ENCODE measurements around the gene CMC4.

CMC4 gene

GRCh38 chrX:155070975-155071693, at the start of gene CMC4, which contains the start of the genes BRCC3 and MTCP1:
TSS of gene CMC4 (minus strand) at chrX:155071136. CDS start at chrX:155064023, 7,113 bp downstream.
TSS of gene BRCC3 (plus strand) at chrX:155071508. CDS start at chrX:155071528, 20 bp downstream.
TSS of gene MTCP1 (minus strand) at chrX:155071136. CDS start at chrX:155066010, 5,126 bp downstream.
- no peak for TF ChIP-seq TARDBP (IDR thresholded peaks at IDR 0.05)
- TF ChIP-seq ARNT (IDR thresholded peaks at IDR 0.05): no peak
- no peak for TF ChIP-seq SUZ12 (IDR thresholded peaks at IDR 0.05)
- no peak for TF ChIP-seq NFRKB (IDR thresholded peaks at IDR 0.05)
- peak; percentile 45; the same call in 1 of the 2 replicates for TF ChIP-seq ELF4 (IDR thresholded peaks at IDR 0.05)
- TF ChIP-seq L3MBTL2 (conservative IDR thresholded peaks at IDR 0.05): peak; percentile 15; the same call in 1 of the 2 replicates
- no peak for TF ChIP-seq PKNOX1 (IDR thresholded peaks at IDR 0.05)
- no peak for TF ChIP-seq ZNF384 (IDR thresholded peaks at IDR 0.05)
- no peak for TF ChIP-seq CTBP1 (IDR thresholded peaks at IDR 0.05; ENCODE audit: borderline replicate concordance)
- TF ChIP-seq FOXM1 (IDR thresholded peaks at IDR 0.05; ENCODE audit: borderline replicate concordance): no peak
- peak; percentile 95 for DNase-seq (ENCODE audit: extremely low spot score)
- ChIA-PET POLR2A (interaction anchor here (0.7 to 1.0 kb wide), 2 partner anchors 23 to 44 kb away, joined by 3 read pairs; partner anchors contain the start of gene FUNDC2), CTCF (no interaction called here)

GRCh38 chrX:155115174-155115819, 44.4 kb upstream of the CMC4 start:
- ChIA-PET POLR2A (no interaction called here), CTCF (no interaction called here)
- TF ChIP-seq LEF1 (IDR thresholded peaks at IDR 0.05; ENCODE audit: borderline replicate concordance) (no peak), SUZ12 (IDR thresholded peaks at IDR 0.05) (no peak), BHLHE40 (IDR thresholded peaks at IDR 0.05; ENCODE audit: borderline replicate concordance) (no peak), ARNT (IDR thresholded peaks at IDR 0.05) (no peak), PKNOX1 (IDR thresholded peaks at IDR 0.05) (no peak), ELF4 (IDR thresholded peaks at IDR 0.05) (no peak)
- DNase-seq (ENCODE audit: extremely low spot score): no peak

GRCh38 chrX:155113097-155113496, 42.2 kb upstream of the CMC4 start:
- ChIA-PET POLR2A (no interaction called here), CTCF (no interaction called here)
- TF ChIP-seq ARNT (IDR thresholded peaks at IDR 0.05) (no peak), PKNOX1 (IDR thresholded peaks at IDR 0.05) (no peak), NFRKB (IDR thresholded peaks at IDR 0.05) (no peak), TARDBP (IDR thresholded peaks at IDR 0.05) (no peak), LEF1 (IDR thresholded peaks at IDR 0.05; ENCODE audit: borderline replicate concordance) (no peak), FOXK2 (IDR thresholded peaks at IDR 0.05) (no peak), BHLHE40 (IDR thresholded peaks at IDR 0.05; ENCODE audit: borderline replicate concordance) (no peak), SUZ12 (IDR thresholded peaks at IDR 0.05) (no peak), L3MBTL2 (conservative IDR thresholded peaks at IDR 0.05) (no peak), ZNF384 (IDR thresholded peaks at IDR 0.05) (no peak), HDGF (IDR thresholded peaks at IDR 0.05; ENCODE audit: borderline replicate concordance) (no peak), FOXA1 (IDR thresholded peaks at IDR 0.05) (no peak), SP1 (IDR thresholded peaks at IDR 0.05) (no peak), ELF4 (IDR thresholded peaks at IDR 0.05) (no peak)
- DNase-seq (ENCODE audit: extremely low spot score): no peak

GRCh38 chrX:155112171-155112570, 41.2 kb upstream of the CMC4 start:
- DNase-seq (ENCODE audit: extremely low spot score): no peak
- POLR2A ChIA-PET: no interaction called here
- TF ChIP-seq ARNT (IDR thresholded peaks at IDR 0.05) (no peak), SUZ12 (IDR thresholded peaks at IDR 0.05) (no peak), ZNF384 (IDR thresholded peaks at IDR 0.05) (no peak), PKNOX1 (IDR thresholded peaks at IDR 0.05) (no peak), HDGF (IDR thresholded peaks at IDR 0.05; ENCODE audit: borderline replicate concordance) (no peak), LEF1 (IDR thresholded peaks at IDR 0.05; ENCODE audit: borderline replicate concordance) (no peak), NFRKB (IDR thresholded peaks at IDR 0.05) (no peak), FOXK2 (IDR thresholded peaks at IDR 0.05) (no peak), FOXA1 (IDR thresholded peaks at IDR 0.05) (no peak), SP1 (IDR thresholded peaks at IDR 0.05) (no peak), L3MBTL2 (conservative IDR thresholded peaks at IDR 0.05) (no peak), ELF4 (IDR thresholded peaks at IDR 0.05) (no peak), BHLHE40 (IDR thresholded peaks at IDR 0.05; ENCODE audit: borderline replicate concordance) (no peak)
- CTCF ChIA-PET: no interaction called here

- no peak for DNase-seq (ENCODE audit: extremely low spot score)
- CTCF ChIA-PET: no interaction called here
- TF ChIP-seq ELF4 (IDR thresholded peaks at IDR 0.05) (no peak), HDGF (IDR thresholded peaks at IDR 0.05; ENCODE audit: borderline replicate concordance) (no peak), PKNOX1 (IDR thresholded peaks at IDR 0.05) (no peak), SUZ12 (IDR thresholded peaks at IDR 0.05) (no peak), FOXK2 (IDR thresholded peaks at IDR 0.05) (no peak), CTBP1 (IDR thresholded peaks at IDR 0.05; ENCODE audit: borderline replicate concordance) (no peak), FOXA1 (IDR thresholded peaks at IDR 0.05) (no peak), LEF1 (IDR thresholded peaks at IDR 0.05; ENCODE audit: borderline replicate concordance) (no peak), SP1 (IDR thresholded peaks at IDR 0.05) (no peak), BHLHE40 (IDR thresholded peaks at IDR 0.05; ENCODE audit: borderline replicate concordance) (no peak), NFRKB (IDR thresholded peaks at IDR 0.05) (no peak), ARNT (IDR thresholded peaks at IDR 0.05) (no peak), L3MBTL2 (conservative IDR thresholded peaks at IDR 0.05) (no peak), ZNF384 (IDR thresholded peaks at IDR 0.05) (no peak)
- POLR2A ChIA-PET: no interaction called here
Measured at GRCh38 chrX:155108427-155108826, 37.5 kb upstream of the CMC4 start.
